DND-41 (cell line): ENCODE data around the gene PREX1.

Source experiments
- ATAC-seq: fragments of 200-7000 bp; cut with Tn5 transposase; 3 replicates; pipeline ENCODE4 v1.9.1; 2021; ENCODE audit warnings: low read depth; ENCODE audit not compliant: insufficient read depth
- DNase-seq: peaks from one replicate; pipeline ENCODE4 v3.0.0-alpha.2; 2020
- H2AFZ ChIP-seq: 2 replicates; pipeline ENCODE4 v1.6.0; 2012; ENCODE audit warnings: low read depth, low read length
- H3K27ac ChIP-seq: 2 replicates; pipeline ENCODE4 v1.5.1; 2012; ENCODE audit warnings: low read length, inconsistent platforms
- H3K27me3 ChIP-seq: fragments of 200-600 bp; sonication (generic); 2 replicates; pipeline ENCODE4 v1.6.0; 2012; ENCODE audit warnings: low read length, mild to moderate bottlenecking, inconsistent platforms; ENCODE audit not compliant: insufficient read depth, poor library complexity
- H3K36me3 ChIP-seq: 2 replicates; pipeline ENCODE4 v1.5.1; 2012; ENCODE audit warnings: low read length, inconsistent platforms; ENCODE audit not compliant: insufficient read depth
- H3K4me1 ChIP-seq: 2 replicates; pipeline ENCODE4 v1.5.1; 2012; ENCODE audit warnings: mild to moderate bottlenecking, low read length; ENCODE audit not compliant: insufficient read depth
- H3K4me2 ChIP-seq: 2 replicates; pipeline ENCODE4 v1.6.0; 2012; ENCODE audit warnings: mild to moderate bottlenecking, moderate library complexity, low read length, inconsistent platforms; ENCODE audit not compliant: insufficient read depth
- H3K4me3 ChIP-seq, 2 experiments: fragments of 200-600 bp in 1 of 2; shearing (Covaris generic) in 1 of 2; 2 replicates each; pipeline ENCODE4 v1.5.1; 2012 to 2016; ENCODE audit warnings: inconsistent platforms in 2 of 2, low read length in 2 of 2, mild to moderate bottlenecking in 2 of 2, low read depth in 1 of 2, moderate library complexity in 1 of 2
- H3K79me2 ChIP-seq: 2 replicates; pipeline ENCODE4 v1.6.0; 2012; ENCODE audit warnings: low read length, inconsistent platforms; ENCODE audit not compliant: insufficient read depth
- H3K9ac ChIP-seq: 2 replicates; pipeline ENCODE4 v1.6.0; 2012; ENCODE audit warnings: low read depth, mild to moderate bottlenecking, inconsistent platforms, low read length, moderate library complexity
- H3K9me3 ChIP-seq: 2 replicates; pipeline ENCODE4 v1.5.1; 2012; ENCODE audit warnings: low read length, moderate library complexity, mild to moderate bottlenecking, inconsistent platforms; ENCODE audit not compliant: insufficient read depth, severe bottlenecking
- H4K20me1 ChIP-seq: 2 replicates; pipeline ENCODE4 v1.6.0; 2012; ENCODE audit warnings: low read length; ENCODE audit not compliant: insufficient read depth
- EZH2 ChIP-seq: IDR thresholded peaks from 3 replicates; pipeline ENCODE4 v1.6.1; 2012; ENCODE audit warnings: borderline replicate concordance, low read depth, mild to moderate bottlenecking, moderate library complexity, low read length, inconsistent platforms; ENCODE audit not compliant: severe bottlenecking
- TF ChIP-seq, protein P1 (sequence below): IDR thresholded peaks from 2 replicates; pipeline ENCODE4 v1.5.1; 2012; ENCODE audit warnings: borderline replicate concordance, low read length, moderate library complexity, mild to moderate bottlenecking; ENCODE audit not compliant: poor library complexity, severe bottlenecking; ENCODE audit errors: extremely low read depth

Gene PREX1

DNA sequence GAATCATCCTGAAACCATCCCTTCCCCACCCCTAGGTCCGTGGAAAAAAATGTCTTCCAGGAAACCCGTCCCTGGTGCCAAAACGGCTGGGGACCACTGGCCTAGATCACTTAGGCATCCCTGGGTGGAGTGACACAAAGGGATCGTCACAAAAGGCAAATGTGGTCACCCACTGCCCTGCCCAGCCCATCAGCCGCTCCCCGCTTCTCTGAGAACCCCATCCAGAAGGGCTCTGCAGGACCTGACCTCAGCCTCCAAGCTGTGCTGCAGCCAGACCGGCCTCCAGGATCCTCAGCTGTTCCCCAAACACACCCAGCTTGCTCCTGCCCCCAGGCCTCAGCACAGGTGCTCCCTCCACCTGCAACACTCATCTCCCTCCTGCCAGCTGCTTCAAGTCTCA is 61.6 kb downstream of the PREX1 start:
- no peak for ATAC-seq
- no peak overlapping the region for H3K4me2 ChIP-seq

DNA sequence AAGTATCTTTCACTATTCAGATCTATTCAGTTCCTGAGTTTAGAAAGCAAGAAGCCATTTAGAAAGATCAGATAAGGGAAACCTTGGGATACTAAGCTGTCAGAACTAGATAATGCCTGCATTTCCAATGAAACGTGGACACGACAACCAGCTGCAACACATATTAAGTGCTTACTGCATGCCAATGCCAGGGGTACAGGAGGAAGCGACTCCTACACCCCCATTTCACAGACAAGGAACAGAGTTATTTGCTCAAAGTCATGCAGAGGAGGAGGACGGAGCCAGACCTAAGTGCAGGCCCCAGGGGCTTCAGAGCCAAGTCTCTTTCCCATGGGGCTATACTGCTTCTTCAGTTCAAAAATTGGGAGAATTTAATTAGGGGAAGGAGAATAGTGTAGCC is 62.4 kb downstream of the PREX1 start:
- H3K4me1 ChIP-seq = peaks cover 21% of the 10 kb centered on the region
- DNase-seq (no peak), ATAC-seq (no peak)
- no peaks in the 10 kb centered on the region for H3K79me2 ChIP-seq
- H3K36me3 ChIP-seq = no peaks in the 10 kb centered on the region
- no peak overlapping the region for H3K9ac ChIP-seq
- no peak for TF ChIP-seq EZH2
- TF ChIP-seq, protein P1, sequence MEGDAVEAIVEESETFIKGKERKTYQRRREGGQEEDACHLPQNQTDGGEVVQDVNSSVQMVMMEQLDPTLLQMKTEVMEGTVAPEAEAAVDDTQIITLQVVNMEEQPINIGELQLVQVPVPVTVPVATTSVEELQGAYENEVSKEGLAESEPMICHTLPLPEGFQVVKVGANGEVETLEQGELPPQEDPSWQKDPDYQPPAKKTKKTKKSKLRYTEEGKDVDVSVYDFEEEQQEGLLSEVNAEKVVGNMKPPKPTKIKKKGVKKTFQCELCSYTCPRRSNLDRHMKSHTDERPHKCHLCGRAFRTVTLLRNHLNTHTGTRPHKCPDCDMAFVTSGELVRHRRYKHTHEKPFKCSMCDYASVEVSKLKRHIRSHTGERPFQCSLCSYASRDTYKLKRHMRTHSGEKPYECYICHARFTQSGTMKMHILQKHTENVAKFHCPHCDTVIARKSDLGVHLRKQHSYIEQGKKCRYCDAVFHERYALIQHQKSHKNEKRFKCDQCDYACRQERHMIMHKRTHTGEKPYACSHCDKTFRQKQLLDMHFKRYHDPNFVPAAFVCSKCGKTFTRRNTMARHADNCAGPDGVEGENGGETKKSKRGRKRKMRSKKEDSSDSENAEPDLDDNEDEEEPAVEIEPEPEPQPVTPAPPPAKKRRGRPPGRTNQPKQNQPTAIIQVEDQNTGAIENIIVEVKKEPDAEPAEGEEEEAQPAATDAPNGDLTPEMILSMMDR = no peak
- peaks cover 2% of the 10 kb centered on the region for H3K9me3 ChIP-seq
- H3K27ac ChIP-seq = no peak overlapping the region
- H3K4me2 ChIP-seq = no peak overlapping the region
- no peak overlapping the region for H2AFZ ChIP-seq
- H3K4me3 ChIP-seq = no peak overlapping the region
- H4K20me1 ChIP-seq = no peaks in the 10 kb centered on the region
- H3K27me3 ChIP-seq = no peaks in the 10 kb centered on the region

More for the DNA sequence above, 61.6 kb downstream of the PREX1 start:
- H3K4me1 ChIP-seq = peaks cover 13% of the 10 kb centered on the region
- H3K9me3 ChIP-seq = peaks cover 2% of the 10 kb centered on the region
- no peak overlapping the region for H3K4me3 ChIP-seq
- no peak for TF ChIP-seq EZH2
- TF ChIP-seq, protein P1 = no peak
- H3K27ac ChIP-seq = no peak overlapping the region
- H3K27me3 ChIP-seq = no peaks in the 10 kb centered on the region
- no peaks in the 10 kb centered on the region for H4K20me1 ChIP-seq
- no peak overlapping the region for H3K9ac ChIP-seq
- no peaks in the 10 kb centered on the region for H3K79me2 ChIP-seq
- H2AFZ ChIP-seq = no peak overlapping the region
- H3K36me3 ChIP-seq = no peaks in the 10 kb centered on the region
- no peak for DNase-seq

DNA sequence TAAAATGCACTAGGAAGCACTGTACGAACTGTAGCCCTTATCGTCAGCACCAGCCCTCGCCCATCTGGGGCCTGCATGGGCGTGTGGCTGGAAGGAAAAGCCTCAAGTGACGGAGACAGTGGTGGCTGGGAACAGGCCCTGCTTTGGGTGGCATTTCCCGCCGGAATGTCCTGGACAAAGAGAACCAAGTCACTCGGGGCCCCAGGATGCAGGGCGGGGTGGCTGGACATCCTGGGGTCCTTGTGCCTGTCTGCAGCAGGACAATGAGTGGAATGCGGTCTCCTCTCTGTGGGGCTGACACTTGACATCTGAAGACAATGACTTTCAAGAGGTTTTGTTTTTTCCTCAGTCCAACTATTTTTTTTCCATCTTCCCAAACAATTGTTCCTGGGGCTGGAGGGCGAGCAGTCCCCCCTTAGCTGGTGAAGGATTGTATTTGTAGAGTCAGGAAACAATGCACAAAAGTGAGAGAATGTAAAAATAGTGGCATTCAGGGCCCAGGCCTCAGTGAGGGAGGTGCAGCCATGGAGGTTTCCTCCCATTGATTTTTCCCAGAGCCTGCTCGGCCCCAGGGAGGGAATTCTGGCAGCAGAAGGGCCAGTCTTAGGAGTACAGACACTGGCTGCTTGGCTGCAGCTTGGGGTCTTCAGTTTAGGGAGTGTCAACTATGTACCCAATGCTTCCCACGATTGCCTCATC is 64.4 kb downstream of the PREX1 start:
- no peak for TF ChIP-seq EZH2
- TF ChIP-seq, protein P1 = no peak
- Histone ChIP-seq H3K4me3 (no peak overlapping the region), H3K36me3 (no peaks in the 10 kb centered on the region), H3K9ac (no peak overlapping the region), H3K4me2 (no peak overlapping the region), H3K27me3 (no peaks in the 10 kb centered on the region), H3K9me3 (peaks cover 2% of the 10 kb centered on the region), H3K27ac (no peak overlapping the region), H2AFZ (no peak overlapping the region), H3K4me1 (peaks cover 30% of the 10 kb centered on the region), H4K20me1 (no peaks in the 10 kb centered on the region), H3K79me2 (no peaks in the 10 kb centered on the region)
- no peak for DNase-seq
- ATAC-seq = no peak
